Measurements from ENCODE around the gene SLC30A9. TPM values are rescaled to one million over a fixed set of nuclear protein-coding genes. Genes with fewer than 3 reads are reported as not detected.

The SLC30A9 gene
- total and polyA plus RNA-seq, 10 of the 15 experiments (the other 5 are each of a cell fraction or from before 2014, with no cell fraction given) = 12.1 to 75.9 (median 46.6) TPM

DNA sequence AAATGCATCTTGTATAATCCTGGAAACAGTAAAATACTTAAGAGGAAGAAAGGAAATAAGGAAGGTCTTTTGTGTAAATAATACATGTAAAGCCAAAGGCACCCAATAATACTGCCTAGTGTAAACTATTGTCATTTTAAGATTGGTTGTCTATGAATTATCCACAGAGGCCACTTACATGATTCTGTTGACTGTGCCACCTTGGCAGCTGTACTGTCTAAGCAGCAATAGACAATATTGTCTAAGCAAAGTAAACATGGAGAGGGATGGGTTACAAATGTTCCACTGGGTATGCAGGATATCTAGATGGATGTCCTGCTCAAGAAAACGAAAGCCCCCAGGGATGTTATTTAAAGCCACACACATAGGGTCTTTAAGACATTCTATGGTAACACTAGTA, 142.7 kb downstream of the SLC30A9 start:
- H3K27me3 ChIP-seq (replicated peaks in 1 of 2; ENCODE audit: control insufficient read depth in 2 of 2, insufficient read depth in 2 of 2, low read length in 1 of 2) = no peaks in the 10 kb centered on the region
- H3K4me1 ChIP-seq (ENCODE audit: control insufficient read depth, insufficient read depth, low read length) = no peaks in the 10 kb centered on the region
- H3K36me3 ChIP-seq (ENCODE audit: control insufficient read depth in 2 of 2, insufficient read depth in 2 of 2, low read length in 1 of 2) = no peaks in the 10 kb centered on the region
- H4K20me1 ChIP-seq (ENCODE audit: control insufficient read depth, insufficient read depth) = no peaks in the 10 kb centered on the region
- in situ Hi-C loops (cut with MboI) = no loop called here
- ChIA-PET SMC1A (ENCODE audit: uncharacterized antibody, unreplicated experiment) (interaction anchor here (0.7 kb wide), 1 partner anchor 102 kb away, joined by 4 read pairs; no protein-coding TSS in a partner anchor), CTCF (no interaction called here), RAD21 (ENCODE audit: unreplicated experiment) (no interaction called here), POLR2A (no interaction called here)
- H3K4me2 ChIP-seq (ENCODE audit: control insufficient read depth, insufficient read depth) = no peak overlapping the region
- no peak overlapping the region for H3K4me3 ChIP-seq
- no peak for FAIRE-seq
- DNase-seq (ENCODE audit: low read depth, low spot score) = no peak
- H3K9me3 ChIP-seq (replicated peaks; ENCODE audit: control insufficient read depth, insufficient read depth, low read length) = no peaks in the 10 kb centered on the region
- H3K79me2 ChIP-seq (ENCODE audit: control insufficient read depth, insufficient read depth, low read length) = no peaks in the 10 kb centered on the region
- no peak overlapping the region for H3K27ac ChIP-seq (ENCODE audit: control insufficient read depth, insufficient read depth)
- no peak overlapping the region for H2AFZ ChIP-seq (ENCODE audit: control insufficient read depth, low read depth, low read length)
- intact Hi-C loops (cut with micrococcal nuclease; ENCODE audit: unreplicated experiment) = no loop called here
- no TSS peak for BruUV-seq (replicated peaks)
- no peak overlapping the region for H3K9ac ChIP-seq (ENCODE audit: control insufficient read depth, insufficient read depth, low read length)
- TF ChIP-seq BRCA1 (IDR thresholded peaks at IDR 0.05; ENCODE audit: low read depth, low read length) (no peak), TCF12 (IDR thresholded peaks at IDR 0.05; ENCODE audit: low read depth, low read length) (no peak), FOXK2 (IDR thresholded peaks at IDR 0.05) (no peak), RFX5 (IDR thresholded peaks at IDR 0.05; ENCODE audit: low read depth, low read length) (no peak), ZBED1 (IDR thresholded peaks at IDR 0.05; ENCODE audit: borderline replicate concordance) (no peak), SREBF2 (IDR thresholded peaks at IDR 0.05; ENCODE audit: low read length) (no peak), ZZZ3 (IDR thresholded peaks at IDR 0.05; ENCODE audit: control insufficient read depth, insufficient read length, low read depth) (no peak), NR2C1 (IDR thresholded peaks at IDR 0.05) (no peak)
- no peak for ATAC-seq
- WGBS (ENCODE audit: insufficient coverage, insufficient replicate concordance, low lambda C conversion rate, missing lambda C conversion rate) = 0% methylated on average over 1 of the region's 1 CpG

DNA sequence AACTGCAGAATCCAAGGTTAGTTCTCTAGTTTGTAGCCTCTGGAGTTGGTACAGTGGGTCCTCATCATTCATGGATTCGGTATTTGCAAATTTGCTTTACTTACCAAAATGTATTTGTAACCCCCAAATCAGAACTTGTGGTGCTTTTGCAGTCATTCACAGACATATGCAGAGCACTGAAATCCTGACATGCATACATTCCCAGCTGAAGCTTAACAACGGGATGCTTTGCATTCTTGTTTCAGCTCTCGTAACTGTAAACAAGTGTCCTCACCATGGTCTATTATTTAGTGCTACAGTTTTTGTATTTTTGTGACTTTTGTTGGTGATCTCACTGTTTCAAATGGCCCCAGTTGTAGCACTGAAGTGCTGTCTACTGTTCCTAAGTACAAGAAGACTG, 146.0 kb downstream of the SLC30A9 start:
- SMC1A ChIA-PET (ENCODE audit: uncharacterized antibody, unreplicated experiment) = no interaction called here
- BruUV-seq (replicated peaks) = no TSS peak
- no peak for TF ChIP-seq BCL11A (IDR thresholded peaks at IDR 0.05; ENCODE audit: low read depth, low read length)
- TF ChIP-seq TAF1 (IDR thresholded peaks at IDR 0.05; ENCODE audit: borderline replicate concordance, low read depth, low read length) = no peak
- Histone ChIP-seq H3K4me1 (ENCODE audit: control insufficient read depth, insufficient read depth, low read length) (no peaks in the 10 kb centered on the region), H4K20me1 (ENCODE audit: control insufficient read depth, insufficient read depth) (no peaks in the 10 kb centered on the region), H3K79me2 (ENCODE audit: control insufficient read depth, insufficient read depth, low read length) (no peaks in the 10 kb centered on the region), H2AFZ (ENCODE audit: control insufficient read depth, low read depth, low read length) (no peak overlapping the region), H3K9me3 (replicated peaks; ENCODE audit: control insufficient read depth, insufficient read depth, low read length) (no peaks in the 10 kb centered on the region), H3K9ac (ENCODE audit: control insufficient read depth, insufficient read depth, low read length) (no peak overlapping the region), H3K4me2 (ENCODE audit: control insufficient read depth, insufficient read depth) (no peak overlapping the region), H3K36me3 (ENCODE audit: control insufficient read depth in 2 of 2, insufficient read depth in 2 of 2, low read length in 1 of 2) (no peaks in the 10 kb centered on the region), H3K4me3 (no peak overlapping the region), H3K27ac (ENCODE audit: control insufficient read depth, insufficient read depth) (no peak overlapping the region), H3K27me3 (replicated peaks in 1 of 2; ENCODE audit: control insufficient read depth in 2 of 2, insufficient read depth in 2 of 2, low read length in 1 of 2) (no peaks in the 10 kb centered on the region)
- CTCF ChIA-PET = no interaction called here
- POLR2A ChIA-PET = no interaction called here
- in situ Hi-C loops (cut with MboI) (no loop called here), intact Hi-C loops (cut with micrococcal nuclease; ENCODE audit: unreplicated experiment) (no loop called here)
- FAIRE-seq = no peak
- no peak for ATAC-seq
- RAD21 ChIA-PET (ENCODE audit: unreplicated experiment) = no interaction called here
- no peak for DNase-seq (ENCODE audit: low read depth, low spot score)
- WGBS (ENCODE audit: insufficient coverage, insufficient replicate concordance, low lambda C conversion rate, missing lambda C conversion rate) = 36% methylated on average over 3 of the region's 3 CpGs

Other genes starting within 250 kb of the SLC30A9 start
- not detected in 2 replicates for gene PHOX2B, start 241.8 kb upstream of the SLC30A9 start, total RNA-seq (2014; rRNA removed)
- gene PHOX2B, start 241.8 kb upstream of the SLC30A9 start, total RNA-seq (2014; rRNA removed; fragmentation: Illumina TruSeq; extraction: Trizol) = not detected in 2 replicates
- not detected in 2 replicates for gene PHOX2B, start 241.8 kb upstream of the SLC30A9 start, total RNA-seq (2021)
- not detected in 2 replicates for gene PHOX2B, start 241.8 kb upstream of the SLC30A9 start, polyA plus RNA-seq (2011; rRNA removed)
- gene PHOX2B, start 241.8 kb upstream of the SLC30A9 start, polyA plus RNA-seq (2014; fragmentation: Illumina TruSeq; extraction: Trizol) = not detected in 2 replicates
- gene PHOX2B, start 241.8 kb upstream of the SLC30A9 start, polyA plus RNA-seq (2014; fragmentation: Nextera tagmentation; extraction: Ambion mirVana) = not detected
- gene PHOX2B, start 241.8 kb upstream of the SLC30A9 start, polyA plus RNA-seq (2014; rRNA removed) = not detected in 2 replicates
- gene PHOX2B, start 241.8 kb upstream of the SLC30A9 start, polyA plus RNA-seq (2016; fragmentation: Nextera tagmentation; extraction: Ambion mirVana) = not detected
- gene TMEM33, start 55.1 kb upstream of the SLC30A9 start, total RNA-seq (2014; rRNA removed) = 33.4 and 41.5 TPM in 2 replicates
- 32.6 and 34.2 TPM in 2 replicates for gene TMEM33, start 55.1 kb upstream of the SLC30A9 start, total RNA-seq (2014; rRNA removed; fragmentation: Illumina TruSeq; extraction: Trizol)
- 39.1 and 41.6 TPM in 2 replicates for gene TMEM33, start 55.1 kb upstream of the SLC30A9 start, total RNA-seq (2021)
- gene TMEM33, start 55.1 kb upstream of the SLC30A9 start, polyA plus RNA-seq (2011; rRNA removed) = 51.0 and 60.2 TPM in 2 replicates
- gene TMEM33, start 55.1 kb upstream of the SLC30A9 start, polyA plus RNA-seq (2014; fragmentation: Illumina TruSeq; extraction: Trizol) = 32.7 and 33.5 TPM in 2 replicates
- gene TMEM33, start 55.1 kb upstream of the SLC30A9 start, polyA plus RNA-seq (2014; fragmentation: Nextera tagmentation; extraction: Ambion mirVana) = 10 to 100 TPM in 1 of 2 experiments, 1 to 10 TPM in 1; 7.9 to 16.0 TPM
- 23.3 and 25.5 TPM in 2 replicates for gene TMEM33, start 55.1 kb upstream of the SLC30A9 start, polyA plus RNA-seq (2014; rRNA removed)
- gene TMEM33, start 55.1 kb upstream of the SLC30A9 start, polyA plus RNA-seq (2016; fragmentation: Nextera tagmentation; extraction: Ambion mirVana) = 10 to 100 TPM; 31.2 to 37.8 TPM
- 0.11 and 0.27 TPM in 2 replicates for gene DCAF4L1, start 8.8 kb upstream of the SLC30A9 start, total RNA-seq (2014; rRNA removed)
- gene DCAF4L1, start 8.8 kb upstream of the SLC30A9 start, total RNA-seq (2014; rRNA removed; fragmentation: Illumina TruSeq; extraction: Trizol) = 0.22 and 0.32 TPM in 2 replicates
- gene DCAF4L1, start 8.8 kb upstream of the SLC30A9 start, total RNA-seq (2021) = 0.13 and 0.16 TPM in 2 replicates
- gene DCAF4L1, start 8.8 kb upstream of the SLC30A9 start, polyA plus RNA-seq (2011; rRNA removed) = 0.19 and 0.27 TPM in 2 replicates
- 0.28 and 0.32 TPM in 2 replicates for gene DCAF4L1, start 8.8 kb upstream of the SLC30A9 start, polyA plus RNA-seq (2014; fragmentation: Illumina TruSeq; extraction: Trizol)
- gene DCAF4L1, start 8.8 kb upstream of the SLC30A9 start, polyA plus RNA-seq (2014; fragmentation: Nextera tagmentation; extraction: Ambion mirVana) = under 1 TPM; 0.04 to 0.06 TPM
- gene DCAF4L1, start 8.8 kb upstream of the SLC30A9 start, polyA plus RNA-seq (2014; rRNA removed) = 0.25 and 0.27 TPM in 2 replicates
- gene DCAF4L1, start 8.8 kb upstream of the SLC30A9 start, polyA plus RNA-seq (2016; fragmentation: Nextera tagmentation; extraction: Ambion mirVana) = under 1 TPM; 0.17 to 0.48 TPM
- under 0.01 TPM in 2 replicates for gene BEND4, start 162.1 kb downstream of the SLC30A9 start, total RNA-seq (2014; rRNA removed)
- 0.04 and 0.05 TPM in 2 replicates for gene BEND4, start 162.1 kb downstream of the SLC30A9 start, total RNA-seq (2014; rRNA removed; fragmentation: Illumina TruSeq; extraction: Trizol)
- 0.08 and 0.15 TPM in 2 replicates for gene BEND4, start 162.1 kb downstream of the SLC30A9 start, total RNA-seq (2021)
- gene BEND4, start 162.1 kb downstream of the SLC30A9 start, polyA plus RNA-seq (2011; rRNA removed) = 0.06 and 0.07 TPM in 2 replicates
- 0.02 and 0.04 TPM in 2 replicates for gene BEND4, start 162.1 kb downstream of the SLC30A9 start, polyA plus RNA-seq (2014; fragmentation: Illumina TruSeq; extraction: Trizol)
- under 1 TPM; under 0.01 to 0.02 TPM for gene BEND4, start 162.1 kb downstream of the SLC30A9 start, polyA plus RNA-seq (2014; fragmentation: Nextera tagmentation; extraction: Ambion mirVana)
- 0.01 TPM in 2 replicates for gene BEND4, start 162.1 kb downstream of the SLC30A9 start, polyA plus RNA-seq (2014; rRNA removed)
- gene BEND4, start 162.1 kb downstream of the SLC30A9 start, polyA plus RNA-seq (2016; fragmentation: Nextera tagmentation; extraction: Ambion mirVana) = under 1 TPM in 1 of 2 experiments, not detected in 1; 0.08 TPM